Activated CD8-positive, alpha-beta T cell treated with anti-CD3 and anti-CD28 coated beads for 36 hours (primary cell): ENCODE measurements around the gene KYNU. TPM values are rescaled to one million over a fixed set of nuclear protein-coding genes. Genes with fewer than 3 reads are reported as not detected.
"Not testable (repeated sequence)": the region's sequence is repeated elsewhere in the genome, so short reads cannot be mapped to it uniquely, and the experiment has no call there.

ENCODE experiments used
- ATAC-seq: fragments of 200-7000 bp; cut with Tn5 transposase; one replicate; pipeline ENCODE4 v1.10.0; 2021; ENCODE audit warnings: mild to moderate bottlenecking, moderate library complexity
- CTCF ChIA-PET: fragments of 350-600 bp; sonication (Branson Sonifier 250); formaldehyde crosslinking; loops from one replicate; lab custom pipeline; 2021; ENCODE audit warnings: antibody characterized with exemption; lab: Charles Lee
- POLR2A ChIA-PET: fragments of 350-600 bp; sonication (Branson Sonifier 250); formaldehyde crosslinking; loops from one replicate; lab custom pipeline; 2021; ENCODE audit warnings: antibody characterized with exemption; lab: Charles Lee
- DNase-seq: peaks from one replicate; pipeline ENCODE4 v3.0.0-alpha.2; 2020
- H3K27ac Mint-ChIP-seq: one replicate; pipeline ENCODE4 v1.8.0; 2021; ENCODE audit warnings: mild to moderate bottlenecking, mixed read lengths
- H3K27me3 Mint-ChIP-seq: one replicate; pipeline ENCODE4 v1.8.0; 2021; ENCODE audit warnings: mixed read lengths
- H3K36me3 Mint-ChIP-seq: one replicate; pipeline ENCODE4 v1.8.0; 2021; ENCODE audit warnings: low read depth, mixed read lengths
- H3K4me1 Mint-ChIP-seq: one replicate; pipeline ENCODE4 v1.8.0; 2021; ENCODE audit warnings: low read depth, mixed read lengths
- H3K4me3 Mint-ChIP-seq: one replicate; pipeline ENCODE4 v1.8.0; 2021; ENCODE audit warnings: mild to moderate bottlenecking, moderate library complexity, mixed read lengths
- H3K9me3 Mint-ChIP-seq: one replicate; pipeline ENCODE4 v1.8.0; 2021; ENCODE audit warnings: mixed read lengths
- CTCF ChIP-seq: fragments of 200-600 bp; IDR thresholded peaks from one replicate; pipeline ENCODE4 v1.8.0; 2022; ENCODE audit warnings: antibody characterized with exemption, mild to moderate bottlenecking
- intact Hi-C: fragments of 100-400 bp; cut with micrococcal nuclease; formaldehyde crosslinking; loops from one replicate; pipeline ENCODE4 v1.10.0; 2022
- total RNA-seq, 2 experiments: library from RNA; stranded (reverse); gene quantifications; one replicate each; pipeline ENCODE4 v1.2.3, GENCODE V29; 2021

KYNU gene
- total RNA-seq, 2 experiments from 2014 or later: not detected

- no peak overlapping the region for H3K27ac Mint-ChIP-seq
- TF ChIP-seq CTCF: no peak
- peaks cover 5% of the 10 kb centered on the region for H3K4me1 Mint-ChIP-seq
- H3K4me3 Mint-ChIP-seq: no peak overlapping the region
- H3K36me3 Mint-ChIP-seq: no peaks in the 10 kb centered on the region
- intact Hi-C loops: loop anchor here (10.0 kb wide), 1 partner anchor 195 kb away; no protein-coding TSS in a partner anchor
- H3K9me3 Mint-ChIP-seq: no peaks in the 10 kb centered on the region
- ChIA-PET CTCF (interaction anchor here (1.0 kb wide), 1 partner anchor 17 kb away, joined by 3 read pairs; no protein-coding TSS in a partner anchor), POLR2A (no interaction called here)
- ATAC-seq (peak; percentile 49), DNase-seq (no peak)
- H3K27me3 Mint-ChIP-seq: peaks cover 10% of the 10 kb centered on the region
Observed at GRCh38 chr2:143030127-143030526, 152.7 kb downstream of the KYNU start.

GRCh38 chr2:143034292-143035074, 157.0 kb downstream of the KYNU start:
- intact Hi-C loops: loop anchor here (2.0 to 10.0 kb wide), 2 partner anchors 190 to 224 kb away; no protein-coding TSS in a partner anchor
- ATAC-seq: peak; percentile 95
- H3K4me1 Mint-ChIP-seq: peaks cover 5% of the 10 kb centered on the region
- H3K36me3 Mint-ChIP-seq: no peaks in the 10 kb centered on the region
- no peak overlapping the region for H3K4me3 Mint-ChIP-seq
- peak; percentile 73 for DNase-seq
- ChIA-PET CTCF (interaction anchor here (0.6 to 3.0 kb wide), 43 partner anchors 10 to 707 kb away, joined by 3 to 20 read pairs (median 4); no protein-coding TSS in a partner anchor), POLR2A (no interaction called here)
- peaks cover 3% of the 10 kb centered on the region for H3K27me3 Mint-ChIP-seq
- H3K9me3 Mint-ChIP-seq: no peaks in the 10 kb centered on the region
- no peak overlapping the region for H3K27ac Mint-ChIP-seq
- peak; percentile 99 for TF ChIP-seq CTCF

- TF ChIP-seq CTCF: no peak
- peaks cover 4% of the 10 kb centered on the region for H3K27me3 Mint-ChIP-seq
- no peaks in the 10 kb centered on the region for H3K36me3 Mint-ChIP-seq
- ChIA-PET CTCF (no interaction called here), POLR2A (no interaction called here)
- H3K4me1 Mint-ChIP-seq: peaks cover 2% of the 10 kb centered on the region
- no peak for ATAC-seq
- no peak overlapping the region for H3K27ac Mint-ChIP-seq
- H3K4me3 Mint-ChIP-seq: no peak overlapping the region
- peaks cover 6% of the 10 kb centered on the region for H3K9me3 Mint-ChIP-seq
- intact Hi-C loops: no loop called here
- no peak for DNase-seq
Observed at GRCh38 chr2:143051465-143051864, 174.0 kb downstream of the KYNU start.

- H3K27me3 Mint-ChIP-seq, POLR2A ChIA-PET, H3K36me3 Mint-ChIP-seq, DNase-seq, H3K4me1 Mint-ChIP-seq, ATAC-seq, intact Hi-C loops, H3K4me3 Mint-ChIP-seq, H3K27ac Mint-ChIP-seq, H3K9me3 Mint-ChIP-seq: not testable (repeated sequence)
- CTCF ChIA-PET: interaction anchor here (3.1 kb wide), 1 partner anchor 19 kb away, joined by 12 read pairs; no protein-coding TSS in a partner anchor
Observed at GRCh38 chr2:143053437-143053836, 176.0 kb downstream of the KYNU start.

GRCh38 chr2:143056550-143056949, 179.1 kb downstream of the KYNU start:
- Mint-ChIP-seq H3K27me3 (peaks cover 7% of the 10 kb centered on the region), H3K4me1 (peaks cover under 1% of the 10 kb centered on the region), H3K27ac (no peak overlapping the region), H3K36me3 (no peaks in the 10 kb centered on the region), H3K4me3 (no peak overlapping the region), H3K9me3 (peaks cover 9% of the 10 kb centered on the region)
- DNase-seq (no peak), ATAC-seq (no peak)
- intact Hi-C loops: no loop called here
- ChIA-PET CTCF (interaction anchor here (1.6 kb wide), 1 partner anchor 67 kb away, joined by 3 read pairs; no protein-coding TSS in a partner anchor), POLR2A (no interaction called here)
- no peak for TF ChIP-seq CTCF
